SW480 (cell line): ENCODE measurements around the gene CORO1C.
"Not testable (repeated sequence)": the region's sequence is repeated elsewhere in the genome, so short reads cannot be mapped to it uniquely, and the experiment has no call there.

Experiments
- DNase-seq: peaks from one replicate; pipeline ENCODE4 v3.0.0-alpha.2; 2016; ENCODE audit warnings: low spot score

Gene CORO1C

DNA sequence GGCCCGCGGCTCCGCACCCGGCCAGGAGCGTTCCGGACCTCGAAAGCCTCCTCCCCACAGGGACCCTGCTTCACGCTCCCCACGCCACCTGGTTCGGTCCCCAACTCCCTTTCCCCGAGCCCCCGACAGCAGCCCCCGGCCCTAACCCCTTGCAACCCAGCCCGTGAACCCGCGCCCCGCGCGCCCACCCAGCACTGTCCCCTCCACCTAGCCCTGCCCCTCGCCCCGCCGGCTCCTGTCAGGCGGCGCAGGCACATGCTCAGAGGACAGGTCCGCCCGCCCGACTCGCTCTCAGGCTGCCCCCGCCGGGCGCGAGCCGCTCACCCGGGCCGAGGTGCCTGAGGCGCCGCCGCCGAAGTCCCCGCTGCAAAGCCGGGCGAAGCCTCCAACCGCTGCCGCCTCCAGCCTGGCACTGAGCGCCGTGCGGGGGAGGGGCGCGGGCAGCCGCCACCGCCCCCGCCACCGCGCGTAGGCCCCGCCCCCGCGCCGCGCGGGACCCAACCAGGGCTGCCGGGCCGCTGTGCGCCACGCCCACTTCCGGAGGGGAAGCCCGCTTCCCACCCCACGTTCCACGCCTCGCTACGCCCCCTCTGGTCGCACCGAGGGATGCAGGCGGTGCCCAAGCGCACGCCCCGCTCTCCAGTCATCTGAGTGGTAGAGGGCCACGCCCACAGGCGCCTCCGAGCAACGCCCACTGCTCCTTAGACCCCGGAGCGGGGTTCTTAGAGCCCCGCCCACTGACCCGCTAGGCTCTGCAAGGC, at the start of gene CORO1C:
CORO1C (minus strand) TSS at position 414 of the 761 bp plus-strand sequence. CDS start 30,200 bp downstream, outside the sequence.
- DNase-seq = no peak

DNA sequence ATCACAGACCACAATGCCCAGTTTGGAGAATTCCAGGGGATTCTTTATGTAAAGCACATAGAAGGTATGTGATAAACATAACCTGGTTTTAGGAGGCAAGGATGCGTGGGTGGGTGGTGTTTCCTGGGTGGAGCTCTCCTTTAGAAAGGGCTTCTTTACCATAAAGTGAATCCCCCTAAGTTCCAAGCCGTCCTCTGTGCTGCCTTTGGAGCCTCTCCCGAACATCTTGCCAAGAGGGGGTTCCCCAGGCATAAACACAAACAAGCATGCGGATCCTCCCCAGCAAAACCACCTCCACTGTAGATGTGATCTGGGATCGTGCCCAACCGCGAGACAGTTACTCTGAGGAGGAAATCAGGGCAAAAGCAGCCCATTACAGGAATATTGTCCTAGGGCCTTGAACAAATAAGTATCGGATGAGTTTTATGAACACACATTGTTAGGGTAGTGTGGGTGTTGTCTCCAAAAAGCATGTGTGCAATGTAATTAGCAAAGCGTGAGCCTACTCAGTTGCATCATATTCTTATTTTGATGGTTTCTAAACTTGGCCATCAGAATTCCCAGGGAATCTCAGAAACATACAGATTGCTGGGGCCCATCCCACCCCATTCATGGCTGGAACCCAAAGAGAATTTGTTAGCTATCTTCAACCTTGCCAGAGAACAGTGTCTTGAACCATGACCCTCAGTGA, 48.8 kb upstream of the CORO1C start:
- peak; percentile 71 for DNase-seq

DNA sequence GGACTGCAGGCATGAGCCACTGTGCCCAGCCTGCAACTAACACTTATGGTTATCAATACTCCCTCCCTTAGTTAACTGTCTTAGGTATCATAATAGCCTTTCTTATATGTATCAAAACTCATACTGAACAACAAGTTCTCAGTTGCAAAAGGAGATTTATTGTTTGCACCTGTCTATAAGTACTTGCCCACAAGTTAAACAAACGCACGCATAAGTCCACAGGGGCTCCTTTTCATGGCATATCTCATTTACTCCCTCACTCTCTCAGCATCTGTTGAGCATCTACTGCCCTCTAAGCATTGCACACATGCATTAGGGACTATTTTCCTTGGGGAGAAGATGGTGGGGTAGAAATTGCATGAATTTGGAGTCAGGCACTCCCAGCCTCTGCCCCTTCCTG, 46.7 kb upstream of the CORO1C start:
- DNase-seq = no peak

DNA sequence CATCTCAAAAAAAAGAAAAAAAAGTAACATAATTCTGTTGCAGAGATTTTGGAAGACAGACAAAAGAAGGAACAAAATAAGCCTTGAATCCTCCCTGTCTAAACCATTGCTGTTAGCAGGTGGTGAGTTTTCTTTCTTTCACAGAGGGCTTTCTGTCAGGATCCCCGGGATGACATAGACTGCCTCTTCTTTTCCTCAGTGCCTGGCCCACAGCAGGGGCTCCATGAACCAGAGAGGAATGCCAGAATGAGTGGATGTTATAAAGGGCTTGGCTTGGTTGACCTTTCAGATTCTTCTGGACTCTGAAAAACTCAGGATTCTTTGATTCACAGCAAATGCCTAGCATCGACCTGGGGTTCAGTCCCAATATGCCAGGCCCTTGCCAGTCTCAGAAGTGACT, 45.8 kb upstream of the CORO1C start:
- DNase-seq = no peak

DNA sequence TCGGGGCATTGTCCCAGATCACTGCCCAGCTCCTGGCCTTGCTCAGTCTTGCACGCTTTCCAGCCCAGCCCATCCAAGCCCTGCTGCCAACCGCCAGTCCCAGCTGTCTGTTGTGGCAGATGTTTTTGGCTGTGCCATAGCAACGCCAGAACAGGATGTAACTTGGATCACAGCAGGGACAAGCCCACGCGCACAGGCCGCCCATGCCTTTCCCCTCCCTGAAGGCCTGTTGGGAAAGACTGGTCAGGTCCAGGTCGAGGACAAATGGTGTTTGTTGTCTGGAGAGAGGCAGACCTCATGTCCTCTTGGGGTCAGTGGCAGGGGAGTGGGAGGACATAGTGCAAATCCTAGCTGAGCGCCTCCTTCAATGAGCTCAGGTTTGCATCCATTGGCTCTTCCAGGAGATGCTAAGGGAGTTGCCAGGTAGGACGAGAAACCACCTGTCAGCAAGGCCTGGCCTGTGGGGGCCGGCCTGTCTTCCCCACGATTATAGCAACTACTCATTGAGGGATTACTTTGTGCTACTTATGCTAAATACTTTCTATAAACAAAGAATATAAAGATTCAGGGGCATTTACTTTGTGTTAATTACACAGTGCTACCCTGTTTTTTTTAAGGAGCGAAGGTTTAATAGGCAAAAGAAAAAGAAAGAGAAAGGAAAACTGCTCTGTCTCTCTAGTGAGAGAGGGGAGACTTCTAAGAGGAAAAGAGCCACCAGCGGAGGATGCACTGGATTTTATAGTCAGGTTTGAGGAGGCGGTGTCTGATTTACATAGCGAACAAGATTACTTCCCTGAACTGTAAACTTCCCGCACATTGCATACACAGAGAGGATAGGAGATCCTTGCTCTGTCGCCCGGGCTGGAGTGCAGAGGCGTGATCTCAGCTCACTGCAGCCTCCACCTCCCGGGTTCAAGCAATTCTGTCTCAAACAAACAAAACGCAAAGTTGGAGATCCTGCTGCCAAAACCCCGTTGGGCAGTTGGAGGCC, 42.8 kb upstream of the CORO1C start:
- DNase-seq = peak; percentile 54

DNA sequence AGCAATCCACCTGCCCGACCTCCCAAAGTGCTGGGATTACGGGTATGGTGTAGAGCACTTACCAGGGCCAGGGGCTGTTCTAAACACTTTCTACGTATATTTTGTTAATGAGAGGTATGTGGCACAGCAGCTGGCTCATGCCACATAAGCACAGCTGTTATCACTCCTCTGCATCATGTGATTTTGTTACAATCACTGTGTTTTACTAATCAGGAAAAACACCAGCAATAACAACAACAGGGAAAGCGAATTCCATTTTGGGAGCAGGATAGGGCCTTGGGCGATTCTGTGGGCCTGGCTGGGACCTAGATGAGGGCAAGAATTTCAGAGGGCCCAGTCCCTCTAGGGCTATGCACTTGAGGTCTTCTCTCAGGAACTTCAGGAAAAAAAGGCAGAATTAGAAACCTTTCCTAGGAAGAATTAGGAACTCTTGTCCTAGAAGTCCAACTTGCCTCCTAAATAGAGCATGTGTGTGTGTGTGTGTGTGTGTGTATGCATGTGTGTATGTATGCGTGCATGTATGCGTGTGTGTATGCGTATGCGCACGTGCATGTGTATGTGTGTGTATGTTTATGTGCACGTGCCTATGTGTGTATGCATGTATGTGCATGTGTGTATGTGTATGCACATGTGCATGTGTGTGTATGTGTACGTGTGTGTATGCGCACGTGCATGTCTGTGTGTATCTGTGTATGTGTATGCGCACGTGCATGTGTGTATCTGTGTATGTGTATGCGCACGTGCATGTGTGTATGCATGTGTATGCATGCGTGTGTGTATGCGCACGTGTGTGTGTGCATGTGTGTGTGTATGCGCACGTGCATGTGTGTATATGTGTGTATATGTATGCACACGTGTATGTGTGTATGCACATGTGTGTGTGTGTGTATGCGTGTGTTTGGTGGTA, 41.8 kb upstream of the CORO1C start:
- DNase-seq = no peak

DNA sequence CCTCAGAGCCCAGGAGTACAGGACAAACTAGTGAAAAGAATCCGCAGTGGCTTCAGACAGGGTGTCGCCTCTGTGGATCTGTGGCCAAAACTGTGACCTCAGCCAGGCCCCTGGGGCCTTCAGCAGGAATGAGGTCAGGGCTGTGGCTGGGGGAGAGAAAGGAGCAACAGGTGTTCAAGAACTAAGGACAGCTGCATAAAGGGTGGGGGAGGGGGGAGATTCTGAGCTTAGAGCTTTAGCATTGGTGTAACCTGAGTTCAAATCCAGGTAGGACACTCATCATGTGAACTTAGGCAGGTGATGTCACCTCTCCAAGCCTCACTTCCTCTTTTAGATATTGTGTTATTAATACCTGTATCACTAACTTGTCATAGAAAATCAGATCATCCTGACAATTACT, 40.9 kb upstream of the CORO1C start:
- DNase-seq = peak; percentile 7

DNA sequence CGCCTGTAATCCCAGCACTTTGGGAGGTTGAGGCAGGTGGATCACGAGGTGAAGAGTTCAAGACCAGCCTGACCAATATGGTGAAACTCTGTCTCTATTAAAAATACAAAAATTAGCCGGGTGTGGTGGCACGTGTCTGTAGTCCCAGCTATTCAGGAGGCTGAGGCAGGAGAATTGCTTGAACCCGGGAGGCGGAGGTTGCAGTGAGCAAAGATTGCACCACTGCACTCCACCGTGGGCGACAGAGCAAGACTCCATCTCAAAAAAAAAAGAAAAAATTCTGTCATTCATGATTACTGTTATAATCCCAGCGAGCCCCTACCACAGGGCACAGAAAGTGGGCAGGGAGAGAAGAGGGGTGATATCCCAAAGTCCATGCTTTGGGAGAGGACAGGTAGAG, 40.5 kb upstream of the CORO1C start:
- not testable (repeated sequence) for DNase-seq

DNA sequence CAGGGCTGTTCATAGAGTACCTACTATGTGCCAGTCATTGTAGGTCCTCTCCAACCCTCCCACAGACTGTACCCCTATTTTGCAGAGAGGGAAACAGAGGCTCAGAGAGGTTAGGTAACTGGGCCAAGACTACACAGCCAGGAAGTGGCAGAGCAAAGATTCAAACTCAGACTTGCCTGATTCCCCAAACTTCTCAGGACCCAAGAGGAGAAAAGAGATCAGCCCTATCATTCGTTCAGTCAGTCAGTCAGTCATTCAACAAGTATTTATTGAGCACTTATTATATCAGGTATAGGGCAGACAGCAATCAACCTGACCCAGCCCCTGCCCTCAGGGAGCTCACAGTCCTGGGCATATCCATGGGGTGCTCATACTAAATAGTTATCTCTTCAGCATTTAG, 39.6 kb upstream of the CORO1C start:
- no peak for DNase-seq

DNA sequence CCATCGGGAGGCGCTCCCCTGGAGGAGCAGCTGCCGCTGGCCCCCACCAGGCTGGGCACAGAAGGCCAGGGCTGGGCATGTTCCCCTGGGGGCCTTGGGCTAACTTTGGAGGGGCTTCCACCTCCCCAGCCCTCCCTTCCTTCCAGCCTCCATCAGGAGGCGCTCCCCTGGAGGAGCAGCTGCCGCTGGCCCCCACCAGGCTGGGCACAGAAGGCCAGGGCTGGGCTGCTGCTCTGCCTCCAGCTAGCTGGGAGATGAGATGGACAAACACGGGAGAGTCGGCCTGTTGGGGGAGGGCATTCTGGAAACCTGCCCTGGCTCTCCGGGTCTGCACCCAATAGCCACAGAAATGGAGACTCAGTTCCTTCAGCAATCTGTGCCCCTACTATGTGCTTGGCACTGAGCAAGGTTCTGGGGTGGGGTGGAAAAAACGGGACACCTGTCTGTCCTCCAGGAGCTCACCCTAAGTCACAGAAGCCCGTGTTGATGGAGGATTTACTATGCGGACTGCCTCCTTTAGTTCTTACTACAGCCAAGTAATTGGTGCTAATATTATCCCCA, 39.0 kb upstream of the CORO1C start:
- DNase-seq = no peak

DNA sequence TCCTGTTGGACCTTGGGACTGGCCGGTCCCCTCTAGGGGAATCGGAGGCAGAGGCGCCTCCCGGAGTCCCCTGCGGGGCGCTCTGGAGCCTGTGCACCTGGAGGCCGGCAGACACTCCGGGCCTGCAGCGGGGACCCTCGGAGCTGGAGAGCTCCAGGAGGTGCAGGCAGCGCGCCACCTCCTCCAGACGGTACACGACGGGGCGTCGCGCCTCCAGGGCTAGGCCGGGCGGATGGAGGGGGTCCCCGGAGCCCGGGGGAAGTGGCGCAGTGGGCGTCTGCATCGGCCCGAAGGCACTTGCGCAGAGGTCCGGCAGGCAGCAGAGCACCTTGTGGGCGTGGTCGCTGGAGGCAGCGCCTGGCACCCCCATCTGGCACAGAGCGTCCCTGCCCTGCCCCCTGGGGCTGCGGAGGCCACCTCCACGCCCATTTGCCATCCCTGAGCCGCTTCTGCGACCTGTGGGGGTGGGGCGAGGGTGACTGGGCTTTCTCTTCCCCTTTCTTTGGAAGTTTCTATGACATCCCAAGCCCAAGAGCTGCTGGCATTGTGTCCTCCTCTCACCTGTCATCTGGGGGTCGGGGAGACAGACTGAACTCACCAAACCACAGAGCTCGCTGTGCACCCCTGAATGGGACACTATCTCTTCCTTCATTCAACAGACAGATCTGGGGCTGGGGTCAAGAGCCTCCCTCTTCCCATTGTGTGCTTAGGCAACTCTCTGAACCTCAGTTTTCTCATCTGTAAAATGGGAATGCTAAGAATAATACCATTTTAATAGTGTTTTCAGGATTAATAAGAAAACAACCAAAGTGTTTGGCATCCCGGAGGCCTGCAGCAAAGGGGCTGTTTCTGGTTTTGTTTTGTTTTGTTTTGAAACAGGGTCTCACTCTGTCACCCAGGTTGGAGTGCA, 37.5 kb upstream of the CORO1C start:
- DNase-seq = peak; percentile 46

DNA sequence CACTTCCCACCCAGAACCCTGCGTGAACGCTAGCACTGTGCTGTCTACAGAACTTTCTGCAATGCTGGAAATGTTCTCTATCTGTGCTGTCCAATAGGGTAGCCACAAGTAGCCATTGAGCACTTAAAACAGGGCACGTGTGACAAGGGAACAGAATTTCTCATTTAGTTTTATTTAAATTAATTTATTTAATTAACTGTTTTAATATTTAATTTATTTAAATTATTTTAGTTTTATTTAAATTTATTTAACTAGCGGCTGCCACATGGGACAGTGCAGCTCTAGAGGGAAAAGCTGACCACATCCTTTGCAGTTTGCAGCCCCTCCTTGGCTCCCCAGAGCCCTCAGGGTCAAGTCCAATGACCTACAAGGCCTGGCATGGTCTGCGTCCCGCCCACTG, 35.0 kb upstream of the CORO1C start:
- DNase-seq = no peak

DNA sequence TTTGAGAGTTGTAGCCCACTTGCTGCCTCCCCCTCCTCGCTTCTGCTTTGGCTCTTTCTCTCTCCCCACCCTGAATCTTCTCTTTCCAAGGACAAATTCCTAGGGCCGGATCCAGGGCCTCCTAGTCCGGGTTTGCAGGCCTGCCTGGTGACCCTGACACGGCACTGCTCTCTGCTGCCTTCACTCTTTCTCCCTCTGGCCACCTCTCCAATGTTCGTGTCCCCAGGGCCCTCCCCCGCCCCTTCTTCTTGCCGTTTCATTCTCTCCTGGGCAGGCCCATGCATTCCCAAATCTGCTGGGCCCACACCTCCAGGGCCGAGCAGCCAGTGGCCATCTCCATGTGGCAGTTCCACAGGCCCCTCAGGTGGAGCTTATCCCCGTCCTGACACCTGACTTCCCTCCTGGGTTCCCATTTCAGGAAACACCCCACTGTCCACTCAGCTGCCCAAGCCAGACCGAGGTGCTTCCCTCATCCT, 34.0 kb upstream of the CORO1C start:
- no peak for DNase-seq

DNA sequence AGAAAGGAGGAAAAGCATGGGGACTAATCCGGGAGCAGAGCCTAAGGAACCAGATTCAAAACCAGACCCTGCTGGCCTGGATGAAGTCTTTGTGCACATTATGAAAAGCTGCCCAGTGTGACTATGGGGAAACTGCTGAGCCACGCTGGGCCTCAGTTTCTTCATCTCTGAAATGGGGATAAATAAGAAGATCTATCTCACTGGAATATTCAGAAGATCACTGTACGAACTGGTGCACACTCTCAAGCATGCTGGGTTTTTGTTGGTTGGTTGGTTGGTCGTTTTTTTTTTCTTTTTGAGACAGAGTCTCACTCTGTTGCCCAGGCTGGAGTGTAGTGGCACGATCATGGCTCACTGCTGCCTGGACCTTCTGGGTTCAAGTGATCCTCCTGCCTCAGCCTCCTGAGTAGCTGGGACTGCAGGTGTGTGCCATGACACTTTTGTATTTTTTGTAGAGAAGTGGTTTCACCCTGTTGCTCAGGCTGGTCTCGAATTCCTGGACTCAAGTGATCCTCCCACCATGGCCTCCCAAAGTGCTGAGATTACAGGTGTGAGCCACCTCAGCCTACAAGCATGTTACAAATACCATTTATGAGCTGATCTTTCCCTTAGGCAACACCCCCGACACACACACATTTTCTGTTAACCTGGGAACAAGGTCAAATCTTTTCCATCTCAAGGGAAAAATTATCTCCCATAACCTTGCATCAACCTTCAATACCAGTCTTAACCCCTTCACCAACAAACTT, 33.4 kb upstream of the CORO1C start:
- no peak for DNase-seq

DNA sequence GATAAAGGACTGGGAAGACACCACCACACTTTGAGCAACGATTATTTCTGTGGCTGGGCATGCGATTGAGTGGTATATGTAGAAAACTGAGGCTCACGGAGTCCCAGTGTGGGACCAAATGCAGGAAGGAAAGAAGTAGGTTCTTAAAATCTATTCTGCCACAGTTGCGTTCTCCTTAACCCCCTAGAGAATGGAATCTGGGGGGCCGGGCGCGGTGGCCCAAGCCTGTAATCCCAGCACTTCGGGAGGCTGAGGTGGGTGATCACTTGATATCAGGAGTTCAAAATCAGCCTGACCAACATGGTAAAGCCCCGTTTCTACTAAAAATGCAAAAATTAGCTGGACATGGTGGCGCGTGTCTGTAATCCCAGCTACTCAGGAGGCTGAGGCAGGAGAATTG, 29.9 kb upstream of the CORO1C start:
- no peak for DNase-seq

DNA sequence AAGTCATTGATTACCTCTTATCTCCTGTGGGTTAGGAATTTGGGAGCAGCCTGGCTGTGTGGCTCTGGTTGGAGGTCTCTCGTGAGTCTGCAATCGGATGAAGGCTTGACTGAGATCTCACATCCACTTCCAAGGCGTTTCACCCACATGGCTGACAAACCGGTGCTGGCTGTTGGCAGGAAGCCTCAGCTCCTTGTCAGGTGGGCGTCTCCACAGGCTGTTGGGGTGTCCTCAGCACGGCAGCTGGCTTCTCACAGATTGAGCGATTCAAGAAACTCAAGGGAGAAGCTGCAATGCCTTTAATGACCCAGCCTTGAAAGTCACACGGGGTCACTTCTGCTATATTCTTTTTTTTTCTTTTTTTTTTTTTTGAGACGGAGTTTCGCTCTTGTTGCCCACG, 28.6 kb upstream of the CORO1C start:
- no peak for DNase-seq

DNA sequence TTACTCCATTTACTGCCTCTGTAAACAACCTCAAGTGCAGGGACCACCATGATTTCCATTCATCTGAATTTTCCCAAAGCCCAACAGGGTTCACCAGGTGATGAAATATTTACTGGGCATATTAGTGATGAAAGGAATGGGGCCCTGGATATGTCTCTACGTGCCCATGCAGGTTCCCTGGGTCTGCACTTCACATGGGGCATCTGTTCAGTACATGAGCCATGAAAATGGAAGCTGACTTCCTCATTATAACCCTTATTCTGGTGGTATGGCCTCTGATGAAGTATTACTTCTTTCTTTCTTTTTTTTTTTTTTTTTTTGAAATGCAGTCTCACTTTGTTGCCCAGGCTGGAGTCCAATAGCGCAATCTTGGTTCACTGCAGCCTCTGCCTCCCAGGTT, 26.5 kb upstream of the CORO1C start:
- no peak for DNase-seq

DNA sequence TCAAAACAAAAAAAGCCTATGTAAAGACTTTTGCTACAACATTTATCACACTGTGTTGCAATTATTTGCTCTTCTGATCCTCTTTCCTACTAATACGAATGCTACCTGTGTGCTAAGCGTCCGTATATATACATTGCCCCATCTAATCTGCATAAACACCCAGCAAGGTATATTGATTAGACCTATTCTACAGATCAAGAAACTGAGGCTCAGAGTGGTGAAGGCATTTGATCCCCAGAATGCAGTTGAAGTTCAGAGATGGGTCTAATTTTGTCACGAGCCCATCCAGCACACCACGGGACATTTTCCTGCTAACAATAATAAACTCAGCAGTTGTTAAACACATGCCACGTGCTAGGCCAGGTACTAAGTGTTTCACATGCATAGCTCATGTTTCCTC, 25.1 kb upstream of the CORO1C start:
- DNase-seq = no peak

DNA sequence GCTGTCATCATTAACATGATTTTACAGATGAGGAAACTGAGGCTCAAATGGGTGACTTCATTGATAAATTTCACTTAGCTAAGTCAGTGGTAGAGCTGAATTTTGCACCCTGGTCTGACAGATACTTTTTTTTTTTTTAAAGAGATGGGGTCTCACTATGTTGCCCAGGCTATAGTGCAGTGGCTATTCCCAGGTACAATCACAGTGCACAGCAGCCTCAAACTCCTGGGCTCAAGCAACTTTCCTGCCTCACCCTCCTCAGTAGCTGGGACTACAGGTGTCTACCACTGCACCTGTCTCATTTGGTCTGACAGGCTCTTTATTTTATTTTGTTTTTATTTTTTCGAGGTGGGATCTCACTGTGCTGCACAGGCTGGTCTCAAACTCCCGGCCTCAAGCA, 24.2 kb upstream of the CORO1C start:
- DNase-seq = no peak
